ENCODE measurements around the gene INPP5E.

DNA sequence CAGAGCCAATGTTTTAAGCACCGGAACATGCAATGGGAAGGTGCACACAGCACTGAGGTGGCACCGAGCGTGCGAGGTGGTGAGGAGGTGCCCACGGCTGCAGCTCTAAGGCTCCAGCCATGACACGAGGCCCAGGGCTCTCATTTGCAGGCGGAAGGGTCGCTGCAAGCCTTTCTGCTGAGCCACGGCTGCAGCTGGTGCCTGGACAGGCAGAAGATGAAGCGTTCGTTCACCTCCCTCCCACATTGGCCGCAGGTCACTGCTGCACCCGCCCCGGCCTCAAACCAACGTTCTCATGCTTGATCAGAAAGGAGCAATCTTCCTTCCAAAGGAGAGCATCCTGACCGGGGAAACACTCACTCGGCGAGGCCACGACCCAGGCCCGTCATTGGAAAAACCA lies 4.5 kb upstream of the INPP5E start:
- TF ChIP-seq CTCF (IDR thresholded peaks at IDR 0.05; ENCODE audit: low read length), result no peak
- no peak for TF ChIP-seq EZH2 (optimal IDR thresholded peaks at IDR 0.05; ENCODE audit: low read depth, low read length)
- TF ChIP-seq EZH2phosphoT487 (IDR thresholded peaks at IDR 0.05; ENCODE audit: low read length), result no peak

Data from MM.1S (cell line).